C4-2B (cell line): ENCODE data around the gene CST3.
"Not testable (repeated sequence)": the region's sequence is repeated elsewhere in the genome, so short reads cannot be mapped to it uniquely, and the experiment has no call there.

Experiments
- H3K27ac ChIP-seq: fragments of 450-650 bp; 2 replicates; pipeline ENCODE4 v1.5.1; 2017
- CTCF ChIP-seq: fragments of 450-650 bp; conservative IDR thresholded peaks from 2 replicates; pipeline ENCODE4 v1.5.1; 2017; ENCODE audit warnings: mild to moderate bottlenecking
- ZFX ChIP-seq: fragments of 450-650 bp; IDR thresholded peaks from 2 replicates; pipeline ENCODE4 v1.6.1; 2017

CST3 gene

GRCh38 chr20:23637282-23638221 is at the start of gene CST3:
Gene CST3, minus strand, starts transcription at chr20:23637955. Its CDS starts 93 bp downstream, at chr20:23637862.
- TF ChIP-seq CTCF (no peak), ZFX (peak; percentile 82)

GRCh38 chr20:23686046-23686750 is 48.4 kb upstream of the CST3 start:
- TF ChIP-seq ZFX: no peak
- no peak for TF ChIP-seq CTCF
- H3K27ac ChIP-seq: no peak overlapping the region

More at GRCh38 chr20:23637282-23638221, at the start of gene CST3:
- H3K27ac ChIP-seq: peak within 1 kb of the TSS; percentile 94

- H3K27ac ChIP-seq: not testable (repeated sequence)
These were observed 47.8 kb upstream of the CST3 start for GRCh38 chr20:23685529-23685896.

GRCh38 chr20:23684261-23684660 is 46.5 kb upstream of the CST3 start:
- no peak overlapping the region for H3K27ac ChIP-seq
- TF ChIP-seq CTCF (no peak), ZFX (no peak)

GRCh38 chr20:23683807-23684206 is 46.1 kb upstream of the CST3 start:
- H3K27ac ChIP-seq: no peak overlapping the region
- TF ChIP-seq ZFX (no peak), CTCF (no peak)

- TF ChIP-seq CTCF (no peak), ZFX (no peak)
These were observed 45.5 kb upstream of the CST3 start for GRCh38 chr20:23683281-23683680.

GRCh38 chr20:23680146-23680545 is 42.4 kb upstream of the CST3 start:
- TF ChIP-seq CTCF (no peak), ZFX (no peak)

More at GRCh38 chr20:23683281-23683680, 45.5 kb upstream of the CST3 start:
- no peak overlapping the region for H3K27ac ChIP-seq

More at GRCh38 chr20:23680146-23680545, 42.4 kb upstream of the CST3 start:
- H3K27ac ChIP-seq: no peak overlapping the region
